ENCODE data around the gene MRPL20.

The MRPL20 gene

DNA sequence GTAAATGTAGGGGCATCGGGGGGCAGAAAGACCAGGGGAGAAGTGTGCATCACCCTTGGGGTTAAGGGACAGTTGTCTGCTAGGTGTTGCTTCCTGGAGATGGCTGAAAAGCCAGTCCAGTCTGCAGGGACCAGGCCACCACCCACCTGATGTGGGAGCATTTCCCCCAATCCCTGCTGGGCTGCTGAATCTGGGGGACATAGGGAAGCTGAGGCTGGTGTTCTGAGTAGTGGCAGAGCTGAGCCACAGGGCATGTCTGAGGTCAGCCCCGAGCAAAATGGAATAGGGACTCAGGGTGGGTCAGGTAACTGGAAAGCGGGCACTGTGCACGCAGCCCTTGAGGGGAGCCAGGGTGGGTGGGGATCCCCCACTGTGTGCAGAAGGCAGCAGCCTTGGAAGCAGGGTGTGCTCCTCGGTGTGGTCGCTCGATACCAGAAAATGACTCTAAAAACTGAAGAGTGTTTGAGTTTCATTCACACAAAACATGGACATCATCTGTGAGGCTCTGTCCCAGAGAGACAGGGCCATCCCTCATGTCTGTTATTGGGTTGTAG, 5.6 kb downstream of the MRPL20 start:
- no peaks in the 10 kb centered on the region for H3K27me3 Mint-ChIP-seq (ENCODE audit: low read depth)
- peak overlapping the region; percentile 94 to 96 (median 95) for H3K4me3 Mint-ChIP-seq
- peak overlapping the region; percentile 59 to 91 (median 74) for H3K27ac Mint-ChIP-seq
- H3K9me3 Mint-ChIP-seq = no peaks in the 10 kb centered on the region
- H3K4me1 Mint-ChIP-seq = peaks cover 19% of the 10 kb centered on the region
- peaks cover 38% of the 10 kb centered on the region for H3K36me3 Mint-ChIP-seq (ENCODE audit: low read depth)
- no peak for TF ChIP-seq CTCF (IDR thresholded peaks at IDR 0.05; ENCODE audit: unreplicated experiment in 3 of 3)

GRCh38 chr1:1400576-1401456, 6.3 kb downstream of the MRPL20 start:
- peaks cover 19% of the 10 kb centered on the region for H3K4me1 Mint-ChIP-seq
- H3K36me3 Mint-ChIP-seq (ENCODE audit: low read depth) = peaks cover 39% of the 10 kb centered on the region
- TF ChIP-seq CTCF (IDR thresholded peaks at IDR 0.05; ENCODE audit: unreplicated experiment in 3 of 3) = no peak
- no peaks in the 10 kb centered on the region for H3K9me3 Mint-ChIP-seq
- no peaks in the 10 kb centered on the region for H3K27me3 Mint-ChIP-seq (ENCODE audit: low read depth)
- peak overlapping the region; percentile 67 to 91 (median 81) for H3K27ac Mint-ChIP-seq
- H3K4me3 Mint-ChIP-seq = peak overlapping the region; percentile 94 to 96 (median 95)

DNA sequence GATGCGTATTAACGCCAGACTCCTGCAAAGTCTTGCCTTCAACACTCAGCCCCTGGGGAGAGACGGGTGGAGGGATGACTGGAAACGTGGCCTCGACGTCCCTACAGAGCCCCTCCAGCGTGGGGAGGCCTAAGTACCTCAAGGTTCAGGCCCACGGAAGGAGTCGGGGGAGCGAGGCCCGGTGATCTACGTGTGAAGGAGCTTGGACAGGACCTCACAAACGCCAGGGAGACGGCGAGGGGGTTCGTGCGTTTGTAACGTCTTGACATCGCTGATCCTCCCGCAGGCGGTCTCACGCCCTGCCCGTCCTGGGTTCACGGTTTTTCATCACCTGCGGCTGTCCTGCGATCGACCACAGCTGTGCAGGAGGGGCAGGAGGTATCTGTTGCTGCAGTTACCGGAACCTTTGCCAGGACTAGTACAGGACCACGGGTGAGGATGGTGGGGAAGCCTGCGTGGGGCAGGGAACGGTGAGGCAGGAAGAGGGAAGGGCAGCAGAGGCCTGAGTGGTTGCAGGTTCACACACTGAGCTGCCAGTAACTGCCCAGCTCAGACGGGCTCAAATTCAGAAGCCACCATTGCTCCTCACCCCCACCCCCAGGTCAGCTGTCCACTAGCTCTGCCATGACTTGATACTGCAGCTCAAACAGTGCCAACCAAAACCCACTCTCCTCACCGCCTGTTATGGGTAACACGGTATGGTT, 7.1 kb downstream of the MRPL20 start:
- Mint-ChIP-seq H3K36me3 (ENCODE audit: low read depth) (peaks cover 41% of the 10 kb centered on the region), H3K27me3 (ENCODE audit: low read depth) (no peaks in the 10 kb centered on the region), H3K27ac (peak overlapping the region; percentile 59 to 81 (median 67)), H3K9me3 (no peaks in the 10 kb centered on the region), H3K4me1 (peaks cover 26% of the 10 kb centered on the region), H3K4me3 (peak overlapping the region; percentile 94 to 96 (median 95))
- no peak for TF ChIP-seq CTCF (IDR thresholded peaks at IDR 0.05; ENCODE audit: unreplicated experiment in 3 of 3)

GRCh38 chr1:1399187-1399871, 7.8 kb downstream of the MRPL20 start, which contains the start of gene CCNL2:
Gene CCNL2 (minus strand): TSS chr1:1399335. CDS start chr1:1399306, 29 bp downstream.
- TF ChIP-seq CTCF (IDR thresholded peaks at IDR 0.05; ENCODE audit: unreplicated experiment in 3 of 3) = peak; percentile 55 to 66 (median 60)
- Mint-ChIP-seq H3K9me3 (no peaks in the 10 kb centered on the region), H3K4me3 (peak within 1 kb of the TSS; percentile 96 to 98 (median 97)), H3K36me3 (ENCODE audit: low read depth) (peaks cover 43% of the 10 kb centered on the region), H3K27me3 (ENCODE audit: low read depth) (no peaks in the 10 kb centered on the region), H3K27ac (peak within 1 kb of the TSS; percentile 75 to 89 (median 88)), H3K4me1 (peaks cover 26% of the 10 kb centered on the region)

GRCh38 chr1:1398677-1399186, 8.4 kb downstream of the MRPL20 start:
- Mint-ChIP-seq H3K27me3 (ENCODE audit: low read depth) (no peaks in the 10 kb centered on the region), H3K27ac (peak overlapping the region; percentile 75 to 89 (median 88)), H3K4me3 (peak overlapping the region; percentile 96 to 98 (median 97)), H3K9me3 (no peaks in the 10 kb centered on the region), H3K36me3 (ENCODE audit: low read depth) (peaks cover 46% of the 10 kb centered on the region), H3K4me1 (peaks cover 25% of the 10 kb centered on the region)
- TF ChIP-seq CTCF (IDR thresholded peaks at IDR 0.05; ENCODE audit: unreplicated experiment in 3 of 3) = no peak

Measured in nephron (organoid).